Ascending aorta (tissue), 2 donors: ENCODE results near the gene CLMP. TPM values are rescaled to one million over a fixed set of nuclear protein-coding genes. Genes with fewer than 3 reads are reported as not detected.

ENCODE experiments used
- DNase-seq, 2 donors: peaks; one replicate each; pipeline ENCODE4 v3.0.0-alpha.2; 2019; ENCODE audit warnings: low spot score in 2 of 2
- H3K27ac ChIP-seq, 2 donors: fragments of 200-600 bp; sonication (generic); one replicate each; pipeline ENCODE4 v1.5.1; 2016 to 2017; ENCODE audit warnings: mild to moderate bottlenecking in 1 of 2
- H3K27me3 ChIP-seq: fragments of 200-600 bp; sonication (generic); one replicate; pipeline ENCODE4 v1.5.1; 2017
- H3K36me3 ChIP-seq, 2 donors: fragments of 200-600 bp; sonication (generic); one replicate each; pipeline ENCODE4 v1.5.1; 2016
- H3K4me1 ChIP-seq, 2 donors: fragments of 200-600 bp; sonication (generic); one replicate each; pipeline ENCODE4 v1.5.1; 2016 to 2017; ENCODE audit warnings: mild to moderate bottlenecking in 1 of 2
- H3K4me3 ChIP-seq, 2 donors: fragments of 200-600 bp; sonication (generic); one replicate each; pipeline ENCODE4 v1.5.1; 2016 to 2017; ENCODE audit warnings: mild to moderate bottlenecking in 1 of 2
- H3K9me3 ChIP-seq, 2 donors: fragments of 200-600 bp; sonication (generic); one replicate each; pipeline ENCODE4 v1.5.1; 2016
- CTCF ChIP-seq, 3 experiments: fragments of 200-600 bp in 2 of 3; fragments of 450-650 bp in 1 of 3; sonication (generic) in 2 of 3; IDR thresholded peaks; one replicate each; pipeline ENCODE4 v1.5.1; 2016 to 2019; ENCODE audit warnings: antibody characterized with exemption in 3 of 3, mild to moderate bottlenecking in 1 of 3, moderate library complexity in 1 of 3
- intact Hi-C: fragments of 100-400 bp; cut with DNase I; formaldehyde crosslinking; loops from one replicate; pipeline ENCODE4 v1.15.1; 2023
- total RNA-seq: library from RNA; depleted of rRNA; stranded (reverse); fragments of >200 nt; gene quantifications from one replicate; pipeline ENCODE4 v1.1.0, GENCODE V29; 2016

The CLMP gene
- total RNA-seq, 1 donor from 2014 or later = 70.6 TPM

GRCh38 chr11:123203471-123203870 lies 8.4 kb upstream of the CLMP start:
- intact Hi-C loops = no loop called here
- no peaks in the 10 kb centered on the region for H3K27me3 ChIP-seq
- TF ChIP-seq CTCF (IDR thresholded peaks at IDR 0.05) = no peak
- H3K4me1 ChIP-seq = no peaks in the 10 kb centered on the region
- no peak for DNase-seq
- no peaks in the 10 kb centered on the region for H3K36me3 ChIP-seq
- no peaks in the 10 kb centered on the region for H3K9me3 ChIP-seq
- no peak overlapping the region for H3K4me3 ChIP-seq
- no peak overlapping the region for H3K27ac ChIP-seq

- no peaks in the 10 kb centered on the region for H3K36me3 ChIP-seq
- intact Hi-C loops = no loop called here
- no peak overlapping the region for H3K4me3 ChIP-seq
- TF ChIP-seq CTCF (IDR thresholded peaks at IDR 0.05) = no peak
- DNase-seq = no peak
- H3K27ac ChIP-seq = no peak overlapping the region
- H3K4me1 ChIP-seq = no peaks in the 10 kb centered on the region
- no peaks in the 10 kb centered on the region for H3K27me3 ChIP-seq
- no peaks in the 10 kb centered on the region for H3K9me3 ChIP-seq
Observed at GRCh38 chr11:123202155-123203151, 7.4 kb upstream of the CLMP start.

DNA sequence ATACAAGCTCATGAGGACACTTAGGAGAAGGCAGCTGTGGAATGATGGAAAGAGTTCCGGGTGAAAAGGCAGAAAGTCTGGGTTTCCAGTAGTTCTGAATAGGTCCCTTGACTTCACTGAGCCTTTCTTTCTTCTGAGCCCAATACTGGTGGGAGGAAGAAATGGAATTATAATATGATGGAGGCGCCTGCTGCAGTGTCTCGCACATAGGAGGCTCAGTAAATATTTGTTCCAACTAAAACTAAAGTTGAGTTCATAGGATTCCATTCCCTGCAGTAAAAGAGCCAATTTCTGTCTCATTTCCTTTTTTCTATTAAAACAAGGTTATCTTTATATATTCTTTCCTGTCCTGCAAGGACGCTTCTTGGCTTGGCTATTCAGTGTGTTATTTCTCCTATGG lies 5.2 kb upstream of the CLMP start:
- Histone ChIP-seq H3K36me3 (no peaks in the 10 kb centered on the region), H3K27ac (no peak overlapping the region), H3K9me3 (no peaks in the 10 kb centered on the region), H3K4me1 (peaks cover 0 to 11% of the 10 kb centered on the region in 2 donors), H3K27me3 (no peaks in the 10 kb centered on the region), H3K4me3 (no peak overlapping the region)
- TF ChIP-seq CTCF (IDR thresholded peaks at IDR 0.05) = no peak
- DNase-seq = no peak
- intact Hi-C loops = no loop called here

- H3K9me3 ChIP-seq = no peaks in the 10 kb centered on the region
- intact Hi-C loops = loop anchor here (2.0 kb wide), 1 partner anchor 37 kb away; no protein-coding TSS in a partner anchor
- no peak for TF ChIP-seq CTCF (IDR thresholded peaks at IDR 0.05)
- peaks cover 0 to 11% of the 10 kb centered on the region in 2 donors for H3K4me1 ChIP-seq
- H3K27ac ChIP-seq = no peak overlapping the region
- H3K4me3 ChIP-seq = no peak overlapping the region
- H3K27me3 ChIP-seq = no peaks in the 10 kb centered on the region
- no peaks in the 10 kb centered on the region for H3K36me3 ChIP-seq
- DNase-seq = no peak
Observed at GRCh38 chr11:123197711-123198110, 2.7 kb upstream of the CLMP start.

- Histone ChIP-seq H3K4me3 (peak overlapping the region; percentile 76 to 79), H3K27ac (peak overlapping the region; percentile 92 to 96), H3K9me3 (no peaks in the 10 kb centered on the region), H3K36me3 (no peaks in the 10 kb centered on the region), H3K27me3 (no peaks in the 10 kb centered on the region), H3K4me1 (peaks cover 0 to 11% of the 10 kb centered on the region in 2 donors)
- intact Hi-C loops = loop anchor here (2.0 kb wide), 1 partner anchor 39 kb away; no protein-coding TSS in a partner anchor
- DNase-seq = no peak
- TF ChIP-seq CTCF (IDR thresholded peaks at IDR 0.05) = no peak
Observed at GRCh38 chr11:123196060-123196714, 1.1 kb upstream of the CLMP start.
